Inflammatory macrophage treated with lipopolysaccharide for 1 hour (primary cell): ENCODE results near the gene SKP2.
"Not testable (repeated sequence)": the region's sequence is repeated elsewhere in the genome, so short reads cannot be mapped to it uniquely, and the experiment has no call there.

Source experiments
- DNase-seq, 2 donors: peaks; one replicate each; pipeline ENCODE4 v3.0.0-alpha.2; 2020 to 2022

The SKP2 gene

DNA sequence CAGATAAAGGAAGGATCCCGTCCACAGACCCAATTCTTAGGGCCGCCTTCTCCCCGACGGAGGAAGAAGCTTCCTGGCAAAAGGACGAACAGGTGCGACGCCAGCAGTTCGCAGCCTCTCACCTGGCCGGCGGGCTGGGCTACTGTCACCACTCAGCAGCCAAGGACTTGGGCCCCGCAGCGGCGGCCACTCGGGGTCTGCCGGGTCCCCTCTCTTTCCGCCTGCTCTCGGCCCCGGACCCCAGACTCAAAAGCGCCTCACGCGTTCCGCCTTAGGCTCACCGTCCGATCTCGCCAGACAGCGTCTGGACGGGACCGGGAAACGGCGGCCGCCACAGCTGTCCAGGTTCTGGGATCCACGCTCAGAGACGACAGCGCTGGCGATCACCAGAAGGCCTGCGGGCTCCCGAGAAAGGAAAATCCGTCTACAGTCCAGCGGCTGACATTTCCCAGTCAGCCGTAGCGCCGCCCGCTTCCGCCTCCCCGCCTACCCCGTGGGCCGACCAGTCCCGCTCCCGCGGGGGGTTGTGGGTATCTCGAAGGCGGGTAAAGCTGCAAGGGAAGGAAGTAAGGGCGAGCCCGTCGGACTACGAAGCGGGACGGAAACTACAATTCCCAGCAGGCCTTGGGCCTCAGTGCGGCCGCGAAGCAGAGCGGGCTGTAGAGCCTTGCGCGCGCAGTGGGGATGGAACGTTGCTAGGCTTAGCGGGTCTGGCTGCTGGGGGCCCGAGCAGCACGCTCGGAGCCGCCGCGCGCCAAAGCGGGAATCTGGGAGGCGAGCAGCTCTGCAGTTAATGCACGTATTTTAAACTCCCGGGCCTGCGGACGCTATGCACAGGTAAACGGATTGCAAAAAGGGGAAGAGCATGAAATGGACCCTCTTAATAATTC, at the start of gene SKP2, which contains the start of gene LMBRD2:
SKP2 (plus strand) TSS at position 678 of the 890 bp plus-strand sequence; CDS start at position 830, 152 bp downstream.
LMBRD2 (minus strand) TSS at position 454 of the 890 bp plus-strand sequence. CDS start 8,538 bp downstream, outside the sequence.
- peak; percentile 96 to 97 for DNase-seq

DNA sequence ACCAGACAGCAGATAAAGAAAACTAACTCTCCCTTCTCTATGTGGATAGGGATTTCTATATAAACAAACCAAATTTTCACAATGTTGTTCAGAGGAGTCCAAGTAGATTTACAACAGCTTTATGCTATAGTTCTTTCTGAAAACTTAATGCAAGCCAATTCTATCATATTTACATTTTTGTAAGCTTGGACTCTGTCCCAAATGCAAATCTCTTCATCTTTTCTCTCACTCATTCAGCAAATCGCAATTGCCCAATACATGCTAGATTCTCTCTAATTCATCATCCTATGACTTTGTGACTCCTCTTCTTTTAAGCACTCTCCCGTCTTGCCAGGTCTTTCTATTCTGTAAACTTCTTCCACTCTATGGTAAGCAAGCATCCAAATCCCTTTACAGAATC, 46.1 kb upstream of the SKP2 start:
- DNase-seq: no peak

DNA sequence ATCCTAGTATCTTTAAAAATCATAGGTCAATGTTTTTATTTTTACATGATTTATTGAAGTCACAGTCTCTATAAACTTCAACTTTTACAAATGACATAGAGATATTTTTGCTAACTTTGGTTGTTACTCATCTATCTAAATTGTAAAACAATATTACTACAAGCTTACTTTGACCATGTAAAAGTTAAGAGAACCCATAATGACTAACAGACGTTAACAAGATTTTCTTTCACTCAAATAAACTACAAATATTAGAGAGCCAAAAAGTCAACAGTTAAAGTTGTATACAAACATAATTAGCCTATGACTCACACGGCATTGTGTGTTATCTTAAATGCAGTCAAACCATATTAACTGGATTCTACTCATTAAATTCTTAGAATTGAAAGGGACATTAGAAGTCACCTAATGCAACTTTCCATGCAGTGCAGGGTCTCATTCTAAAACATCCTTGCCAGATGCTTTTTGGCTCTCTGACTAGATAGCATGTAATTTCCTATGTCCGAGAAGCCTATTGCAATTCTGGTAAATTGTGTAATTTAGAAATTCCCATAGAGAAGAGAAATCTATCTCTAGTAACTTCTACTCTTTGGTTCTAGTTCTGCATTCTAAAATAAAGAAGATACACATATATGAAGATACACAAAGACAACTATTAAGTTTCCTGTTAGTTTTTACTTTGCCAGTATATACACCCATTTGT, 43.0 kb upstream of the SKP2 start:
- DNase-seq: peak; percentile 71 to 78

DNA sequence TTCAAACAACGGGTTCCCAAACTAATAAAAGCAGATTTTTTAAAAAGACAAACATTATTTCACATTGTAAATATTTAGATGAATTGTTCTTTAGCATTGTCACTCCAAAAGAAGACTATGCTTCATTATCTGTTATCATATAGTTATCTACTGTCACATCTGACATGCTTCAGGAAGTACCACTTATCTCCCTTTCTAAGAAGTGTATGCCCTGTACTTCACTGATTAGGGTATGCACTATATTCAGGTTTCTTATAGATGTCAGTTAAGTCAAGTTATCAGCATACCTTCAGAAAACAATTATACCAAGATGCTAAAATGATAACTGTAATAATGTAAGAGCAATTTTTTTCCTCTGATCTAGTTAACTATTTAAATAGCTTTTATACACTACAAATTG, 40.7 kb upstream of the SKP2 start:
- DNase-seq: no peak

DNA sequence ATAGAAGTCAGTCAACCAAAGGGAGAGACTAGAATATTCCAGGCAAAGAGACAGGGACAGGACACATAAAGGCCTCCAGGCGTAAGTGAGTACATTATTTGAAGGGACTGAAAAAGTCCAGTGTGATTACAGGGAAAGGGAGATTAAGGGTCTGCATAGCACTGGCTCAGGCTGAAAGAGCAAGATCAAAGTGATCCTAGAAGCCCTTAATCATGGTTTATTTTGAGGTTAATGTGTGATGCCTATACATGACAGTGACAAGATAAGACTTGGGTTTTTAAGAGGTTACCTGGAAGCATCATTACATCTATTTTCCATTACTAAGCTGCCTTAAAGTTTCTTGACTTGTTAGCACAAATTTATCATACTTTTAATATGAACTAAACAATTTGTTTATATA, 26.0 kb upstream of the SKP2 start:
- no peak for DNase-seq

DNA sequence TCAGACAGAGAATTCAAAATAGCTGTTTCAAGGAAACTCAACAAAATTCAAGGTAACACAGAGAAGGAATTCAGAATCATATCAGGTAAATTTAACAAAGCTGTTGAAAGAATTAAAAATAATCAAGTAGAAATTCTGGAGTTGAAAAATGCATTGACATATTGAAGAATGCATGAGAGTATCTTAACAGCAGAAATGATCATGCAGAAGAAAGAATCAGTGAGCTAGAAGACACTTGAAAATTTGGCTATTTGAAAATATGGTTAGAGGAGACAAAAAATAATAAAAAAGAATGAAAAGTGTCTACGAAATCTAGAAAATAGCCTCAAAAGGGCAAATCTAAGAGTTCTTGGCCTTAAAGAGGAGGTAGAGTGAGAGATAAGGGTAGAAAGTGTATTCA, 23.1 kb upstream of the SKP2 start:
- no peak for DNase-seq

DNA sequence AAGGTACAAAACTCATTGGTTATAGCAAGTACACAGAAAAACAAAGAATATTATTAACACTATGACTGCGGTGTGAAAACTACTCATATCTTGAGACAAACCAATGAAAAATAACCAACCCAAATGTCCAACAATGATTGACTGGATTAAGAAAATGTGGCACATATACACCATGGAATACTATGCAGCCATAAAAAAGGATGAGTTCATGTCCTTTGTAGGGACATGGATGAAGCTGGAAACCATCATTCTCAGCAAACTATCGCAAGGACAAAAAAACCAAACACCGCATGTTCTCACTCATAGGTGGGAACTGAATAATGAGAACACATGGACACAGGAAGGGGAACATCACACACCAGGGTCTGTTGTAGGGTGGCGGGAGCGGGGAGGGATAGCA, 22.2 kb upstream of the SKP2 start:
- not testable (repeated sequence) for DNase-seq

DNA sequence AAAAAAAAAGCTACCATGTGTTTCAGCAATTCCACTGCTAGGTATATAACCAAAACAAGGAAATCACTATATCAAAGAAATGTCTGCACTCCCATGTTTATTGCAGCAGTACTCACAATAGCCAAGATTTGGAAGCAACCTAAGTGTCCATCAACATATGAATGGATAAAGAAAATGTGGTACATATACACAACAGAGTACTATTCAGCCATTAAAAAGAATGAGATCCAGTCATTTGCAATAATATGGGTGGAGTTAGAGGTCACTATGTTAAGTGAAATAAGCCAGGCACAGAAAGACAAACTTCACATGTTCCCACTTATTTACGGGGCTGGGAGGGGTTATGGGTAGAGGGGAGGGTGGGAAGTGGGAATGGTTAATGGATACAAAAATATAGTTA, 18.9 kb upstream of the SKP2 start:
- not testable (repeated sequence) for DNase-seq

DNA sequence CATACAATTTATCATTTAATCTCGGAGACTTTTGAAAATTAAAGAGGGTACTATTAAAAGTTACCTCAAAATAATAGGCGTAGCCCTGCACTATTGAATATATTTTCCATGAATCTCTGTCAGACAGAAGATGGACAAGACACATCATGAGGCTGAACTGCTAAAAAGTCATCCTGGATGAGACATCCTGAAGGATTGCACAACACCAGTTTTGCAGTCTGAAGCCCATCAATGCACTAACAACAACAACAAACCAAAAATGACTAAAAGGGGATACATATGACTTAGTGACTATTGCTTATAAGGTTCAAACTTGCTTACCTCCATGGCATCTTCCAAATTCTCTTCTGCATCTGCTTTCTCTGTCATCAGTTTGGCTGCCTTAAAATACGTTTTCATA, 15.9 kb upstream of the SKP2 start:
- DNase-seq: no peak

DNA sequence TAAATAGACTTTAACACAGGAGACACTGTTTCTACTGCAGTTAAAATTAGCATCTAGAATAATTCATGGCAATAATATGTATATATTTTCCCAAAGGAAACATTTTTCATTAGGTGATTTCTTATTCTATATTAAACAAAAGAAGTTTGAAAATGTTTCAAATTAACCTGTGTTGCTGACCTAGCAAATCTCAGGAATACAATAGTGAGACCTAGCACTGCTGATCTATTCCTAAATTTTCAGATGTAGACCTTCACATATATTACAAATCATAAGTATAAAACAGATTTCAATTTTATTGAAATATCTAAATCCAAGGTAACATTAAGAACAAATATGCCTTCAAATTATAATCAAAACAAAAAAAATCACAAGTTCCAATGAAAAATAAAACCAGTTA, 15.3 kb upstream of the SKP2 start:
- DNase-seq: no peak

DNA sequence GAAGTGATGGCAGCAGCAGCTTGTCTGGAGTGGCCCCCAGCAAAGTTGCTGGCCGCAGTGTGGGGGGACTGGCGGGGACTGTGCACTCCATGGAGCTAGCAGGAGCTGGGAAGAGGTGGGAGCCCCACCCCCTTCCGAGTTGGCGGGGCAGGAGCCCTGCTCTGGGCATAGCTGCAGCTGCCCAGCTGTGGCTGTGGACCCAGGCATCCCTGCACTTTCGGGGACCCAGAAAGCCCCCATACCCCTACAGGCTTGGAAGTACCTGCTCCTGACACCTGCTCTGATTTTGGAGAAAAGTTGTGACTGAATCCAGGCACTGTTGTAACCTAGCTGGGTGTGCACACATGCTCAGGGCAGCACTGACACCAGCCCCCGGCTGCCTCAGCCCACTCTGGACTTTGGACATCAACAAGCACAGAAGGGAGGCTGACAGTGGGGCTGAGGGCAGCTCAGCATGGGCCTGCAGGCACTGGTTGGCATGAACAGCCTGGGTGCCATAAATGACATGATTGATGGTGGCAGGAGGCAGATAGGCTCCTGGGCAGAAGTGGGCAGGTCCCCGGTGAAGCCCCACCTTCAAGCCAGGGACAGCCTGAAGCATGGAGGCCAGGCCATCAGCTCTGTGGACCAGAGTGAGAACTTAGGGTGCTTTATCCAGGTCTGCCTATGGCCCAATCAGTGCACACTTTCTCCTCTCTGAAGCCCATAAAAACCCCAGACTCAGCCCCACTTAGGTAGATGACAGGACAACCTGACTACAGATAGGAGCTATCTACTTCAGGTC, 12.8 kb upstream of the SKP2 start:
- DNase-seq: no peak

DNA sequence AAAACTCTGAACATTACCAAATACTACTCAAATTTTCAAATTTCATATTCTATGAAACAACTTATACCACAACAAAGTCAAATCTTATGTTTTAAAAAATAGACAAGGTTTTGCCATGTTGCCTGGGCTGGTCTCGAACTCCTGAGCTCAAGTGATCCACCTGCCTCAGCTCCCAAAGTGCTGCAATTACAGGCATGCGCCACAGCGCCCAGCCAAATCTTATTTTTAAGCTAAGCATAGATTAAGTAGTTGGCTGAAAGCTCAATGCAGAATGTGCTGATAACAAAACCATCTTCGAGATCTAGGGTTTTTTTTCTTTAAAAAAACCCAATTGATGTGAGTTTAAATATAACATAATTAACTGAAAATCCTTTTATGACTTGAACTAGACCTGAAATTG, 6.6 kb upstream of the SKP2 start:
- DNase-seq: no peak

DNA sequence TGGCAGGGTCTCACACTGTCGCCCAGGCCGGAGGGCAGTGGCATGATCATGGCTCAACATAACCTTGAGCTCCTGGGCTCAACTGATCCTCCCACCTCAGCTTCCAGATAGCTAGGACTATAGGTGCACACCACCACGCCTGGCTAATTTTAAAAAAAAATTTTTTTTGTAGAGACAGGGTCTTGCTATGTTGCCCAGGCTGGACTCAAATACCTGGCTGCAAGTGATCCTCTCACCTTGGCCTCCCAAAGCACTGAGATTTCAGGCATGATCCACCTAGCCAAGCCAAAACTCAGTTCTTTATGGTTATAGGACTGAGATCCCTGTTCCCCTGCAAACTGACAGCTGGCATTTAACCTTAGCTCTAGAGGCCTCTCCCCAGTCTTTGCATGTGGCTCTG, 5.5 kb upstream of the SKP2 start:
- no peak for DNase-seq

DNA sequence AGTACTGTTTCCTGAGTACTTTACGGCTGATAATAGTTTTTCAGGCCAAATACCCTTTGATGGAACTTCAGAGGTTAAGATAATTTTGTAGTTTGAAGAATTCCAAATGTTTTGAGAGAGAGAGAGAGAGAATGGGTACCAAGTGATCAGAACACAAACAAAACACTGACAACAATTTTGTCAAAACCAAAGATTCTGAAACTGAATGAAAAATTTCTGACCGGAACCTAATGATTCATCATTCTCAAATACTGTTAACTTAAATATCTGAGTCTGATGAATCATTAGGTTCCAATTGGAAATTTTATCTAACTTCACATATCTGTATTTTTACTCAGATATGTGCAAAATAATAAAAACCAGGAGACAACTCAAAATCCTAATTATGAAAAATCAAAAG, 4.2 kb upstream of the SKP2 start:
- no peak for DNase-seq

DNA sequence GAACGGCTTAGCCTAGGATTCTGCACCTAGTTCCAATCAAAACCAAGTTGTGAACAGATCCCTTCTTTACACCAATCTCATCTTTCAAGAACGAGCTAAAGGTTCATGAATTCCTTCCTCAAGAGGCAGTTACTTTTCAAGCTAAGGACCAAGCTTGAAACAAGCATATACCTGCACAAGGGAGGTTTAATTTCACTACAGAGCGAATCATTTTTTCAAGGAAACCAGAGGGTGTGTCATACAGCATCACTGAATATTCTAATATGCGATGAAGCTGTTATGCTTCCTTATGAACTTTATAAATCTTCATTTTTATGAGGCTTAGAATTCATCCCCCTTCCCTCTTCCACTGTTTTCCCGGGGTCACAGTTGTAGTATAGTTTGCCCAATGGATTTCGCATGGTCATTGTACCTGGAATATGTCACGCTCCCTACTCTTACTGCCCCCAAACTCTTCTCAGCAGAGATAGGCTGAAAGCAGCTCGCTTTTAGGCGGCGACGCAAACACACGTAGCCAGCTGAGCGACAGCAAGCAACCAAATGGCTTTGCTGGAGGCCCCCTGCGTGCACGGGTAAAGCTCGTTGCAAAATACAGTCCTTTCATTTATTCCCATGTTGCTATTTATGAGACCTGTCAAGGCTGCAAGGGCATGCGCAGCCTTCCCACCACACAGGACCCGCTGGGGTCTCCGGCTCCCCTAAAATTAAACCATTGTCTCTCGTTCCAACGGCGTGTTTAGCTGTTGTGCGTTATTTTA, 1.1 kb upstream of the SKP2 start:
- DNase-seq: peak; percentile 47 to 49

DNA sequence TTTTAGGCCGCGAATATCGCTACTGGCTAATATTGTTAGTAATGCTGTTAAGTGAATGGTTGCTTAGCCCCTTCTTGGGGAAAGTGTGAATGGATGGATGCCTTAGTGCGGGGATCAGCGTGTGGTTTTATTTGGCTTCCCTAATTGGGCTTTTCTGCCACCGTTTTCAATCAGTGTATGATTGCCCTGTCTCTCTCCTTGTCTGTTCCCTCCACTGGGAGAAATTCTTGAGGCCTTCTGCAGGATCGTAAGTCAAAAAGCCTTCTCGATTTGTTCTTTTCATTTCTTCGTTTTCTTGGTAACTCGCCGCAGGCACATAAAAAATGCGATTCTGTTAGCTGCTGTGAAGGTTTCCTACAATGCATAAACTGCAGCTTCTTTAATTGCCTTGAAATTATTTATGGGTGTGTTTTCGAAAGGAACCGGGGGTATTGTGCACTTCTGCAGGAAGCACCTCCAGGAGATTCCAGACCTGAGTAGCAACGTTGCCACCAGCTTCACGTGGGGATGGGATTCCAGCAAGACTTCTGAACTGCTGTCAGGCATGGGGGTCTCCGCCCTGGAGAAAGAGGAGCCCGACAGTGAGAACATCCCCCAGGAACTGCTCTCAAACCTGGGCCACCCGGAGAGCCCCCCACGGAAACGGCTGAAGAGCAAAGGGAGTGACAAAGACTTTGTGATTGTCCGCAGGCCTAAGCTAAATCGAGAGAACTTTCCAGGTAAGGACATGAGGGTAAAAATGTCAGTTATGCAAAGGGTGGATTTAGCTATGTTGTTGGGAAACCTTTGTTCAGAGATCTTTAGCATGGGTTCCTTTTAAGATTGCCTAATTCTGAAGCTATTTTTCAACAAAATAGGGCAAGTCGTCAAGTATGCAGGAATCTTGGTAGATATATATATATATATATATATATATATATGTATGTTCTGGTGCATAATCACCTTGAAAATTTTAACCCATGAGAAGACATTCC, 700 bp downstream of the SKP2 start:
- peak in 1 of 2 donors; percentile 11 for DNase-seq

DNA sequence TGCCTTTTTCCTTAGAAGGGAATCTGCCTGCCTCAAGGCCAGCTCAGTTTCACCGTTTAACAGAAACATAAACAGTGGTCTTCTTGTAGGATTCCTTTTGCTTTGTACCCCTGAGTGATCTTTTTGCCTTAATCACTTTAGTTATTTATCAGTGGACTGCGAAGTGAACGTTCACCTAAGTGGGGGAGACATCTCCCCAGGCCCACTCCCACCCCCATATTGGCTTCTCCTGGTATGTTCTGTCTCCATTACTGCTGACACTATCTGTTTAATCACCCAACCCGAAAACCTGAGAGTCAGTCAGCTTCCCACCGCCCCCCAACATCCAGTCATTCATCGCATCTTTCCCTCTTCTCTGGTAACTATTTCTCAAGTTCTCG, 1.4 kb downstream of the SKP2 start:
- DNase-seq: no peak

DNA sequence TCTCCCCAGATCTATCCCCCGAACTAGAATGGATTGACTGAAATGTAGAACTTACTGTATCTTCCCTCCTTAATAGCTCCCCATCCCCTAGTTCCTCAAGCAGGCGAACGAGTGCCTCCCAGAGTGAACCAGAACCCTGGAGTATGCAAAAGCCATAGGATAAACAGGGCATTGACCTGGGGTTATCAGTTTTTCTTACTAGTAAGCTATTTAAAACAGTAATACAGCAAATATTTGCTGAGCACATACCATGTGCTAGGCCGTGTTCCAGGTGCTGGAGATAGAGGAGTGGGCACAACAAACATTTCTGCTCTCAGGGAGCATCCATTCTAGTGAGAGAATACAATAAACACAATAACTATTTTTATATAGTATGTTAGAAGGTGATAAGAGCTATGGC, 1.8 kb downstream of the SKP2 start:
- no peak for DNase-seq

DNA sequence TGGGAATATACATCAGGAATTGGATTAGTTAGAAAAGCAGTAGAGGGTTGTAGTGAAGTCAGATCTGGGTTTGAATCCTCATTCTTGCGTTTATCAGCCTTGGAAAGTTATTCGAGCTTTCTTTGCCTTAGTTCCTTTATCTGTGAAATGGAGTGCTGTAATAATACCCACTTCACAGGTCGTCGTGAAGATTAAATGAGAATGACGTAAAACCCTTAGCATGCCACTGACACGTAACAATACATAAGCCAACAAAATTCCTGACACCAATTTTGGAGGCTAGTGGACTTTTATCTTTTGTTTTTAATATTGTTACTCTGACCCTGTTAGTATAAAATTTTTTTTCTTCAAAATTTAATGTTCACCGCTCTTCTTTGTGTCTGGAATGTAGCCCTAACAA, 3.4 kb downstream of the SKP2 start:
- no peak for DNase-seq

DNA sequence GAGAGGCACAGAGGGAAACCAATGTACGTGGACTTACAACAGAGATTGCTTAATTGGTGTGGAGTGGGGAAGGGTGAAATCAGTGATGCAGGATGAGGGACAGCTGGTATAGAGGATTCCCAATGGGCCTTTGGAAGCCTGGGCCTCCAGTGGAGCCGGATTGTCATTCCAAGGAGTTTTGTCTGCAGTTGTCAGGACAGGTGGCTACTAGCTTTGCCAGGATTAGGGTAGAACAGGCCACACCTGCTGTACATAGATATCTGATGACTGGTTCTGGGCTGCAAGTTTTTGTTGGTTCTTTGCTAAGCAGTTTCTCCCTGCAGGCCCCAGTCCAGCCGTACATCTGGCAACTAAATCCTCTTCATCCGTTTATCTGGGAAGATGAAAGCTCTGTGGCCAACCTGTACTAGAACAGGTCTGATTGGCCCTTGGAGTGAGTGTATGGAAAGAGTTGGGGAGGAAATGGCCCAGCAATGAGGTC, 4.2 kb downstream of the SKP2 start:
- DNase-seq: no peak

DNA sequence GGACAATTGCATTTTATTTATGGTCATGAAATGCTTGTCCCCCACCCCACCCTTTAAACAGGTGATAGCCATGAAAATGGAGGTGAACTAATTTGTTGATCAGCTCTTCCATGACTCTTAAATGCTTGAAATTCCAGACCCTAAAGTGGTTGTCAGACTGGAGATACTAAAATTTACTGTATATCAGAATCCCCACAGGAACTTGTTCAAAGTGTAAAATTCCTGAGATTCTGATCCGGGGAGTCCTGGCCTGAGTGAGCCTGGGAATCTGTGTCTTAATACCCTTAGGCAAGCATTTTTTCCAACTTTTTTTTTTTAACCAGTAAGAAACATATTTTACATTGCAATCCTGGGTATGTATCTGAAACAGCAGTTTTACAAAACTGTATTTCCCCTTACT, 4.7 kb downstream of the SKP2 start:
- DNase-seq: no peak
